Naive thymus-derived CD4-positive, alpha-beta T cell (primary cell): ENCODE results near the gene RFX1. TPM values are rescaled to one million over a fixed set of nuclear protein-coding genes. Genes with fewer than 3 reads are reported as not detected.
"Not testable (repeated sequence)": the region's sequence is repeated elsewhere in the genome, so short reads cannot be mapped to it uniquely, and the experiment has no call there.

ENCODE experiments used
- ATAC-seq: fragments of 150-1000 bp; cut with Tn5 transposase; 2 replicates; pipeline ENCODE4 v1.10.0; 2021; ENCODE audit warnings: mild to moderate bottlenecking, moderate library complexity
- CTCF ChIA-PET: fragments of 350-600 bp; sonication (Branson Sonifier 250); formaldehyde crosslinking; loops from one replicate; lab custom pipeline; 2021; ENCODE audit warnings: antibody characterized with exemption; lab: Charles Lee
- POLR2A ChIA-PET: fragments of 350-600 bp; sonication (Branson Sonifier 250); formaldehyde crosslinking; loops from one replicate; lab custom pipeline; 2021; ENCODE audit warnings: antibody characterized with exemption, inconsistent platforms; lab: Charles Lee
- DNase-seq, 9 donors: peaks; one replicate each; pipeline versions ENCODE4 v3.0.0 to v3.0.0-alpha.2; 2020 to 2022; ENCODE audit warnings: mixed read lengths in 1 of 9
- H3K27ac ChIP-seq: one replicate; pipeline ENCODE4 v1.7.0; 2013; ENCODE audit warnings: mild to moderate bottlenecking, low read depth, low read length, moderate library complexity
- H3K27me3 ChIP-seq, 2 donors: one replicate each; pipeline ENCODE4 v1.7.0; 2013; ENCODE audit warnings: low read length in 2 of 2, mild to moderate bottlenecking in 2 of 2, moderate library complexity in 2 of 2; ENCODE audit not compliant: control insufficient read depth in 2 of 2, insufficient read depth in 2 of 2
- H3K36me3 ChIP-seq, 3 experiments: 1 replicate in 2 of 3; 2 replicates in 1 of 3; pipeline ENCODE4 v1.7.0; 2013; ENCODE audit warnings: low read length in 3 of 3, mild to moderate bottlenecking in 3 of 3, moderate library complexity in 1 of 3; ENCODE audit not compliant: insufficient read depth in 3 of 3, control insufficient read depth in 2 of 3
- H3K4me1 ChIP-seq, 2 donors: one replicate each; pipeline ENCODE4 v1.7.0; 2013; ENCODE audit warnings: low read length in 2 of 2, mild to moderate bottlenecking in 2 of 2, moderate library complexity in 1 of 2; ENCODE audit not compliant: control insufficient read depth in 2 of 2, insufficient read depth in 2 of 2
- H3K4me3 ChIP-seq: 2 replicates; pipeline ENCODE4 v1.7.0; 2013; ENCODE audit warnings: mild to moderate bottlenecking, low read length
- H3K9me3 ChIP-seq, 3 experiments: 1 replicate in 2 of 3; 2 replicates in 1 of 3; pipeline ENCODE4 v1.7.0; 2013; ENCODE audit warnings: low read length in 3 of 3; ENCODE audit not compliant: control insufficient read depth in 2 of 3
- H3K27ac Mint-ChIP-seq, 9 donors: one replicate each; pipeline ENCODE4 v1.8.0; 2020 to 2022; ENCODE audit warnings: mixed read lengths in 9 of 9, mild to moderate bottlenecking in 8 of 9, moderate library complexity in 5 of 9, inconsistent platforms in 2 of 9
- H3K27me3 Mint-ChIP-seq, 5 donors: one replicate each; pipeline ENCODE4 v1.8.0; 2021 to 2022; ENCODE audit warnings: mixed read lengths in 5 of 5, mild to moderate bottlenecking in 1 of 5
- H3K36me3 Mint-ChIP-seq, 5 donors: one replicate each; pipeline ENCODE4 v1.8.0; 2020 to 2022; ENCODE audit warnings: mixed read lengths in 5 of 5, mild to moderate bottlenecking in 3 of 5, inconsistent platforms in 1 of 5
- H3K4me1 Mint-ChIP-seq, 7 donors: one replicate each; pipeline ENCODE4 v1.8.0; 2020 to 2022; ENCODE audit warnings: mixed read lengths in 7 of 7, mild to moderate bottlenecking in 3 of 7, inconsistent platforms in 1 of 7
- H3K4me3 Mint-ChIP-seq, 10 donors: one replicate each; pipeline ENCODE4 v1.8.0; 2020 to 2022; ENCODE audit warnings: mild to moderate bottlenecking in 10 of 10, mixed read lengths in 10 of 10, moderate library complexity in 6 of 10, inconsistent platforms in 2 of 10
- H3K9me3 Mint-ChIP-seq, 11 donors: one replicate each; pipeline ENCODE4 v1.8.0; 2020 to 2022; ENCODE audit warnings: mixed read lengths in 11 of 11, mild to moderate bottlenecking in 4 of 11, inconsistent platforms in 1 of 11, moderate library complexity in 1 of 11
- intact Hi-C, 2 donors: fragments of 100-400 bp; cut with micrococcal nuclease; formaldehyde crosslinking; loops; one replicate each; pipeline ENCODE4 v1.15.1; 2023
- polyA plus RNA-seq, 2 donors: library from polyadenylated mRNA; unstranded; fragments of 300-500 nt; fragmentation: Illumina TruSeq; gene quantifications; one replicate each; pipeline ENCODE4 v1.2.3, GENCODE V29; 2021
- total RNA-seq, 6 experiments: library from RNA in 5 of 6; stranded (reverse) in 5 of 6; gene quantifications; 1 replicate in 5 of 6; 2 replicates in 1 of 6; pipeline ENCODE4 v1.2.3 and lab custom pipeline; 2021 to 2026

The RFX1 gene
- total and polyA plus RNA-seq, 7 experiments from 2014 or later: 1.0 to 23.5 (median 17.6) TPM

DNA sequence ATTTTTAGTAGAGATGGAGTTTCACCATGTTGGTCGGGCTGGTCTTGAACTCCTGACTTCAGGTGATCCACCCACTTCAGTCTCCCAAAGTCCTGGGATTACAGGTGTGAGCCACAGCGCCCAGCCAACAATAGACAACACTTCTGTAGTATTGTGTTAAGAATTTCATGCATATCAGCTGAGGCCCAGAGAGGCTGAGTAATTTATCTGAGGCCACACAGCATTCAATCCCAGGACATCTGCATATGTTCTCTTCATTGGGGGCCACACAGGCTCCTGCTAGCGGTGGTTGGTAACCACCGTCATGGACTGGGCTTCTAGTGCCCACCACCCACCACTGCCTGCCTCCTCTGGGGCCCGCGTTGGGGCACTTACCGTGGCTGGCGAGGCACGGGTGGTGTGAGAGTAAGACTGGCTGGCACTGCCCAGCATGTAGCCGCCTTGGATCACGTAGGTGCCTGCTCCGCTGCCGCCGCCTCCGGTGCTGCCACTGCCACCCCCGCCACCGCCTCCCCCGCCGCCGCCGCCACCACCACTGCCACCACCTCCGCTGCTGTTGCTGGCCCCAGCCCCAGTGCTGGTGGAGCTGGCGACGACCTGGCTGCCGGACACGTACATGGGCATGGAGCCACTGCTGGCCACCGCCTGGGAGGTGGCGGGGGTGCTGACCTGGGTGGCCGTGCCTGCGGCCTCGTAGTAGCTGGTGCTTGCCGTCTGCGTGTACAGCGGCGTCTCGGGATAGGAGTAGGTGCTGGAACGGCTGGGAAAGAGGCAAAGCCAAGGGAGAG lies 33.6 kb downstream of the RFX1 start:
- peaks cover 0 to 19% (median 7%) of the 10 kb centered on the region in 5 donors for H3K36me3 Mint-ChIP-seq

DNA sequence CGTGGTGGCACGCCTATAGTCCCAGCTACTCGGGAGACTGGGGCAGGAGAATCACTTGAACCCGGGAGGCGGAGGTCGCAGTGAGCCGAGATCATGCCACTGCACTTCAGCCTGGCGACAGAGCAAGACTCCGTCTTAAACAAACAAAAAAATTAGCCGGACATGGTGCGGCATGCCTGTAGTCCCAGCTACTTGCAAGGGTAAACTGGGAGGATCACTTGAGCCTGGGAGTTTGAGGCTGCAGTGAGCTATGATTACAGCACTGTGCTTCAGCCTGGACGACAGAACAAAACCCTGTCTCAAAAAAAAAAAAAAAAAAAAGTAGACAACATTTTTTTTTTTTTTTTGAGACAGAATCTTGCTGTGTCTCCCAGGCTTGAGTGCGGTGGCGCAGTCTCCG lies 34.3 kb downstream of the RFX1 start:
- H3K9me3 ChIP-seq, H3K27ac Mint-ChIP-seq, H3K27ac ChIP-seq, H3K4me3 Mint-ChIP-seq, H3K4me1 ChIP-seq, H3K27me3 Mint-ChIP-seq, H3K4me3 ChIP-seq, H3K27me3 ChIP-seq, H3K9me3 Mint-ChIP-seq, intact Hi-C loops, DNase-seq, ATAC-seq: not testable (repeated sequence)
- Mint-ChIP-seq H3K36me3 (peaks cover 0 to 19% (median 7%) of the 10 kb centered on the region in 5 donors), H3K4me1 (peaks cover 9 to 23% (median 10%) of the 10 kb centered on the region in 7 donors)
- POLR2A ChIA-PET: interaction anchor here (1.2 to 4.1 kb wide), 3 partner anchors 17 to 60 kb away, joined by 3 to 18 read pairs (median 5); partner anchors contain the start of gene IL27RA
- H3K36me3 ChIP-seq: peaks cover 0 to 49% (median 0%) of the 10 kb centered on the region in 3 experiments
- CTCF ChIA-PET: interaction anchor here (0.8 kb wide), 1 partner anchor 174 kb away, joined by 4 read pairs; no protein-coding TSS in a partner anchor

More for the DNA sequence above, 33.6 kb downstream of the RFX1 start:
- Mint-ChIP-seq H3K27ac (peak overlapping the region in 1 of 9 donors; percentile 51), H3K27me3 (no peaks in the 10 kb centered on the region), H3K4me3 (peak overlapping the region in 1 of 10 donors; percentile 29), H3K4me1 (peaks cover 9 to 23% (median 10%) of the 10 kb centered on the region in 7 donors), H3K9me3 (no peaks in the 10 kb centered on the region)
- Histone ChIP-seq H3K9me3 (no peaks in the 10 kb centered on the region), H3K27me3 (no peaks in the 10 kb centered on the region), H3K36me3 (peaks cover 0 to 45% (median 0%) of the 10 kb centered on the region in 3 experiments), H3K27ac (no peak overlapping the region), H3K4me1 (peaks cover 0 to 9% of the 10 kb centered on the region in 2 donors), H3K4me3 (no peak overlapping the region)
- ChIA-PET POLR2A (interaction anchor here (0.7 to 4.1 kb wide), 8 partner anchors 11 to 63 kb away, joined by 3 to 18 read pairs (median 4); partner anchors contain the start of genes IL27RA and RFX1), CTCF (no interaction called here)
- DNase-seq: no peak
- ATAC-seq: no peak
- intact Hi-C loops: no loop called here

DNA sequence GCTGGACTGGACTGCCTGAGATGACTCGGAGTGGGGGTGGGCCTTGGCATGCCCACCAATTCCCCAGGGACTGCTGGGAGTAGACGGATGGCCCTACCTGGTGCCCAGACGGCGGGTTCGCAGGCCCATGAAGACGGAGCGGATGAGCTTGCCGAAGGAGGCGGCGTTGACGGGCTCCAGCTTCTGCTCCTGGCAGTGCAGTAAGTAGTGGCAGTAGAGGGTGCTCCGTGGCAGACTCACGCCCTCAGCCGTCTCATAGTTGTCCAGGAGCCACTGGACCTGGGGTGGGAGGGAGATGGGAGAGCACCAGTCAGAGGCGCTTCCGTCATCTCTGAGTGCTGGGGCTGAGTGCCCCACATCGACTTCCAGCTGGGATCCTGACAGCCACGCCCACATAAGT lies 36.2 kb downstream of the RFX1 start:
- peaks cover 7 to 16% (median 10%) of the 10 kb centered on the region in 7 donors for H3K4me1 Mint-ChIP-seq
- Histone ChIP-seq H3K27ac (no peak overlapping the region), H3K4me1 (peaks cover 0 to 9% of the 10 kb centered on the region in 2 donors), H3K9me3 (no peaks in the 10 kb centered on the region), H3K36me3 (peaks cover 0 to 66% (median 0%) of the 10 kb centered on the region in 3 experiments), H3K27me3 (no peaks in the 10 kb centered on the region), H3K4me3 (no peak overlapping the region)
- DNase-seq (no peak), ATAC-seq (no peak)
- no peaks in the 10 kb centered on the region for H3K27me3 Mint-ChIP-seq
- CTCF ChIA-PET: interaction anchor here (0.6 to 0.9 kb wide), 3 partner anchors 13 to 25 kb away, joined by 3 read pairs; no protein-coding TSS in a partner anchor
- no peaks in the 10 kb centered on the region for H3K9me3 Mint-ChIP-seq
- peaks cover 0 to 15% (median 9%) of the 10 kb centered on the region in 5 donors for H3K36me3 Mint-ChIP-seq
- POLR2A ChIA-PET: interaction anchor here (0.6 to 0.9 kb wide), 2 partner anchors 59 to 141 kb away, joined by 3 to 4 read pairs; partner anchors contain the start of gene RLN3
- no peak overlapping the region for H3K4me3 Mint-ChIP-seq
- intact Hi-C loops: no loop called here
- no peak overlapping the region for H3K27ac Mint-ChIP-seq

GRCh38 chr19:13968999-13969398 lies 37.1 kb downstream of the RFX1 start:
- Mint-ChIP-seq H3K27ac (no peak overlapping the region), H3K4me1 (peaks cover 3 to 9% (median 4%) of the 10 kb centered on the region in 7 donors), H3K4me3 (no peak overlapping the region), H3K27me3 (no peaks in the 10 kb centered on the region), H3K9me3 (no peaks in the 10 kb centered on the region), H3K36me3 (peaks cover 0 to 19% (median 6%) of the 10 kb centered on the region in 5 donors)
- CTCF ChIA-PET: interaction anchor here (0.6 kb wide), 1 partner anchor 16 kb away, joined by 3 read pairs; no protein-coding TSS in a partner anchor
- Histone ChIP-seq H3K27me3 (no peaks in the 10 kb centered on the region), H3K9me3 (no peaks in the 10 kb centered on the region), H3K27ac (no peak overlapping the region), H3K4me1 (peaks cover 0 to 3% of the 10 kb centered on the region in 2 donors), H3K4me3 (no peak overlapping the region), H3K36me3 (peaks cover 0 to 73% (median 0%) of the 10 kb centered on the region in 3 experiments)
- intact Hi-C loops: no loop called here
- DNase-seq: no peak
- ATAC-seq: no peak
- POLR2A ChIA-PET: no interaction called here

DNA sequence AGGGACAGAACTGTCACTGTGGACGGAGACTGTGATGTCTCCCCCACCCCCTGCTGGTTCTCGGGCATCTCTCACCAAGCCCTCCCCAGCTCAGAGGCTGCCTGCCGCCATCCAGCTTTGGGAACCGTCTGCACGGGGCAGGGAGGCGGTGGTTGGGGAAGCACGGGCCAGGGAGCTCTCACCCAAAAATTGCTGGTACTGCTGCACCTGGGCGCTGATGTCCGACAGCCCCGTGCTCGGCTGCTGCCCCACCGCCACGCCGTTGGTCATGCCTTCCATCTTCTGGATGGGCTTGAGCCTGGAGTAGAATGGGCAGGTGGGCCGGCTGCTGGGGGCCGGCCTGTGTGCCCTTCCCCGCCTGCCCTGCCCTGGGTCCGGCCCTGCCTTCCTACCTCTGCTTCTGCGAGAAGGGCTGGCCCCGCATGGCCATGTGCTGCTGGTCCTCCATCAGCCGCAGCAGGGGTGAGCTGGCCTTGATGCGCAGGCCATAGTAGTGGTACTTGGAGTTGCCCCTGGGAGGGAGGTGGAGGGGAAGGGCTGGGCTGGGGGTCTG lies 37.7 kb downstream of the RFX1 start:
- peaks cover 0 to 73% (median 0%) of the 10 kb centered on the region in 3 experiments for H3K36me3 ChIP-seq
- H3K27ac Mint-ChIP-seq: no peak overlapping the region

GRCh38 chr19:13967206-13967605 lies 38.9 kb downstream of the RFX1 start:
- CTCF ChIA-PET, H3K27me3 ChIP-seq, intact Hi-C loops, H3K4me1 Mint-ChIP-seq, H3K27ac ChIP-seq, H3K4me1 ChIP-seq, H3K27me3 Mint-ChIP-seq, ATAC-seq, H3K4me3 ChIP-seq, H3K9me3 ChIP-seq, H3K9me3 Mint-ChIP-seq, H3K4me3 Mint-ChIP-seq, DNase-seq: not testable (repeated sequence)
- Mint-ChIP-seq H3K27ac (peak overlapping the region in 1 of 9 donors; percentile 8), H3K36me3 (peaks cover 0 to 15% (median 5%) of the 10 kb centered on the region in 5 donors)
- peaks cover 0 to 73% (median 0%) of the 10 kb centered on the region in 3 experiments for H3K36me3 ChIP-seq
- POLR2A ChIA-PET: interaction anchor here (0.6 kb wide), 1 partner anchor 921 kb away, joined by 3 read pairs; no protein-coding TSS in a partner anchor

More for the DNA sequence above, 37.7 kb downstream of the RFX1 start:
- H3K4me3 ChIP-seq: no peak overlapping the region
- H3K4me3 Mint-ChIP-seq: no peak overlapping the region
- peaks cover 0 to 18% (median 5%) of the 10 kb centered on the region in 5 donors for H3K36me3 Mint-ChIP-seq
- H3K9me3 Mint-ChIP-seq: no peaks in the 10 kb centered on the region
- intact Hi-C loops: no loop called here
- no peaks in the 10 kb centered on the region for H3K27me3 Mint-ChIP-seq
- no peak overlapping the region for H3K27ac ChIP-seq
- H3K4me1 ChIP-seq: no peaks in the 10 kb centered on the region
- ChIA-PET POLR2A (interaction anchor here (0.6 to 1.0 kb wide), 2 partner anchors 10 to 261 kb away, joined by 3 read pairs; no protein-coding TSS in a partner anchor), CTCF (no interaction called here)
- DNase-seq (no peak), ATAC-seq (no peak)
- no peaks in the 10 kb centered on the region for H3K27me3 ChIP-seq
- H3K9me3 ChIP-seq: no peaks in the 10 kb centered on the region
- H3K4me1 Mint-ChIP-seq: peaks cover 0 to 4% (median 0%) of the 10 kb centered on the region in 7 donors
